Fibroblast of lung (primary cell): ENCODE results near the gene CCDC149. TPM values are rescaled to one million over a fixed set of nuclear protein-coding genes. Genes with fewer than 3 reads are reported as not detected.

Experiments used
- polyA plus RNA-seq, 2 donors: library from polyadenylated mRNA; depleted of rRNA in 1 of 2; stranded (reverse) in 1 of 2; unstranded in 1 of 2; fragments of >200 nt; gene quantifications; 2 replicates each; pipeline ENCODE4 v1.2.1, GENCODE V29; 2011 to 2012; ENCODE audit warnings: missing spikeins in 1 of 2
- total RNA-seq: library from RNA; depleted of rRNA; stranded (reverse); fragments of >200 nt; gene quantifications from 2 replicates; pipeline ENCODE4 v1.2.1, GENCODE V29; 2014

Gene CCDC149
- total and polyA plus RNA-seq, 2 donors (not counting 1 experiment from before 2014, with no cell fraction given), result 13.9 to 14.6 TPM

Other genes with a start within 250 kb of the CCDC149 start
- 16.7 and 34.8 TPM in 2 replicates for gene SOD3, start 117.5 kb downstream of the CCDC149 start, total RNA-seq
- gene SOD3, start 117.5 kb downstream of the CCDC149 start, polyA plus RNA-seq, result 17.2 and 19.6 TPM in 2 replicates
- under 0.01 TPM in 2 replicates for gene LGI2, start 117.9 kb upstream of the CCDC149 start, total RNA-seq
- 0.01 TPM in 1 of 2 replicates, not detected in the other for gene LGI2, start 117.9 kb upstream of the CCDC149 start, polyA plus RNA-seq
- 9.2 and 12.4 TPM in 2 replicates for gene SEPSECS, start 247.4 kb upstream of the CCDC149 start, total RNA-seq
- gene SEPSECS, start 247.4 kb upstream of the CCDC149 start, polyA plus RNA-seq, result 3.6 and 5.9 TPM in 2 replicates